HCT116 (cell line): ENCODE data around the gene NTHL1. TPM values are rescaled to one million over a fixed set of nuclear protein-coding genes. Genes with fewer than 3 reads are reported as not detected.

Source experiments
- ATAC-seq: fragments of 200-7000 bp; cut with Tn5 transposase; 2 replicates; pipeline ENCODE4 v1.9.1; 2020; ENCODE audit warnings: mild to moderate bottlenecking, moderate library complexity
- BruUV-seq: library from RNA; stranded (reverse); fragments of 400-500 nt; replicated peaks from 2 replicates; lab custom pipeline; 2021; lab: Mats Ljungman, UMichigan
- CTCF ChIA-PET: fragments of 300-600 bp; sonication (Branson Sonifier 250); formaldehyde crosslinking; loops from one replicate; lab custom pipeline; 2021; ENCODE audit warnings: antibody characterized with exemption; lab: Charles Lee
- POLR2A ChIA-PET: fragments of 300-600, 350-600 bp; sonication (Branson Sonifier 250); formaldehyde crosslinking; loops from one replicate; lab custom pipeline; 2021; ENCODE audit warnings: antibody characterized with exemption; lab: Charles Lee
- RAD21 ChIA-PET, 2 experiments: fragments of 300-600 bp; sonication (Branson Sonifier 250); formaldehyde crosslinking; loops; one replicate each; lab custom pipeline; 2023; ENCODE audit warnings: low total read pairs in 2 of 2; ENCODE audit not compliant: uncharacterized antibody in 2 of 2, unreplicated experiment in 2 of 2, low non-redundant PET in 1 of 2; lab: Charles Lee
- DNase-seq: peaks from one replicate; pipeline ENCODE4 v3.0.0-alpha.2; 2010; ENCODE audit warnings: low read depth, low spot score
- H2AFZ ChIP-seq: fragments of 200-600 bp; shearing (Covaris generic), sonication (generic); 2 replicates; pipeline ENCODE4 v1.6.1; 2017; ENCODE audit warnings: low read depth, mixed run types, mixed read lengths, antibody characterized with exemption, low read length; ENCODE audit not compliant: poor library complexity, severe bottlenecking
- H3K27ac ChIP-seq: 2 replicates; pipeline ENCODE4 v1.5.1; 2012; ENCODE audit warnings: low read depth, low read length
- H3K27me3 ChIP-seq: fragments of 200-600 bp; sonication (generic); 2 replicates; pipeline ENCODE4 v1.6.1; 2016; ENCODE audit warnings: mixed run types, low read length, mixed read lengths; ENCODE audit not compliant: insufficient read depth
- H3K36me3 ChIP-seq, 2 experiments: fragments of 200-500 bp in 1 of 2; fragments of 200-600 bp in 1 of 2; sonication (Bioruptor generic) in 1 of 2; sonication (generic) in 1 of 2; 2 replicates each; pipeline versions ENCODE4 v1.5.1 to v1.6.1; 2014 to 2016; ENCODE audit warnings: low read length in 2 of 2, inconsistent platforms in 1 of 2, mixed read lengths in 1 of 2, mixed run types in 1 of 2; ENCODE audit not compliant: insufficient read depth in 2 of 2, control insufficient read depth in 1 of 2
- H3K4me1 ChIP-seq, 2 experiments: fragments of 200-600 bp in 1 of 2; sonication (generic) in 1 of 2; 2 replicates each; pipeline versions ENCODE4 v1.5.1 to v1.6.1; 2012 to 2017; ENCODE audit warnings: low read length in 2 of 2, inconsistent platforms in 1 of 2, mild to moderate bottlenecking in 1 of 2, mixed read lengths in 1 of 2, mixed run types in 1 of 2, moderate library complexity in 1 of 2; ENCODE audit not compliant: insufficient read depth in 2 of 2, control insufficient read depth in 1 of 2
- H3K4me2 ChIP-seq: fragments of 200-600 bp; sonication (generic); 2 replicates; pipeline ENCODE4 v1.6.1; 2017; ENCODE audit warnings: mixed run types, low read length, mixed read lengths
- H3K4me3 ChIP-seq, 2 experiments: fragments of 200-600 bp in 1 of 2; sonication (generic) in 1 of 2; replicated peaks in 1 of 2; 2 replicates each; pipeline ENCODE4 v1.5.1; 2011 to 2016; ENCODE audit warnings: low read length in 2 of 2, control low read depth in 1 of 2, low read depth in 1 of 2, mild to moderate bottlenecking in 1 of 2, mixed read lengths in 1 of 2, mixed run types in 1 of 2
- H3K79me2 ChIP-seq: fragments of 200-600 bp; sonication (generic); 2 replicates; pipeline ENCODE4 v1.6.1; 2017; ENCODE audit warnings: mild to moderate bottlenecking, mixed run types, low read length, moderate library complexity, mixed read lengths; ENCODE audit not compliant: insufficient read depth
- H3K9ac ChIP-seq: fragments of 200-600 bp; sonication (generic); 2 replicates; pipeline ENCODE4 v1.6.1; 2016; ENCODE audit warnings: low read length, mixed read lengths
- H3K9me2 ChIP-seq: fragments of 200-600 bp; sonication (generic), shearing (Covaris generic); 2 replicates; pipeline ENCODE4 v1.6.1; 2017; ENCODE audit warnings: mixed run types, mild to moderate bottlenecking, moderate library complexity; ENCODE audit not compliant: insufficient read depth
- H3K9me3 ChIP-seq, 2 experiments: fragments of 200-500 bp in 1 of 2; fragments of 200-600 bp in 1 of 2; sonication (Bioruptor generic) in 1 of 2; sonication (generic) in 1 of 2; 2 replicates each; pipeline ENCODE4 v1.6.1; 2014 to 2017; ENCODE audit warnings: low read length in 2 of 2, mixed read lengths in 2 of 2, inconsistent platforms in 1 of 2, low read depth in 1 of 2, mild to moderate bottlenecking in 1 of 2, mixed run types in 1 of 2, moderate library complexity in 1 of 2; ENCODE audit not compliant: control insufficient read depth in 1 of 2, insufficient read depth in 1 of 2
- H4K20me1 ChIP-seq: fragments of 200-600 bp; sonication (generic), shearing (Covaris generic); 2 replicates; pipeline ENCODE4 v1.6.1; 2017; ENCODE audit warnings: mixed run types, mild to moderate bottlenecking, moderate library complexity; ENCODE audit not compliant: insufficient read depth
- CBX3 ChIP-seq: IDR thresholded peaks from 2 replicates; pipeline ENCODE4 v1.6.1; 2012; ENCODE audit warnings: low read depth
- CEBPB ChIP-seq: IDR thresholded peaks from 2 replicates; pipeline ENCODE4 v1.6.1; 2012; ENCODE audit warnings: low read depth
- EGR1 ChIP-seq: IDR thresholded peaks from 2 replicates; pipeline ENCODE4 v1.6.1; 2012; ENCODE audit warnings: low read depth
- EZH2 ChIP-seq: fragments of 200-600 bp; sonication (generic); IDR thresholded peaks from 2 replicates; pipeline ENCODE4 v1.6.1; 2017; ENCODE audit warnings: antibody characterized with exemption, mixed run types
- EZH2phosphoT487 ChIP-seq: fragments of 200-600 bp; IDR thresholded peaks from 2 replicates; pipeline ENCODE4 v1.6.1; 2018; ENCODE audit warnings: antibody characterized with exemption, borderline replicate concordance
- FOSL1 ChIP-seq: IDR thresholded peaks from 2 replicates; pipeline ENCODE4 v1.6.1; 2012; ENCODE audit warnings: low read depth
- POLR2A ChIP-seq: IDR thresholded peaks from 2 replicates; pipeline ENCODE4 v1.7.0; 2011; ENCODE audit warnings: borderline replicate concordance; ENCODE audit not compliant: insufficient read depth, insufficient read length; ENCODE audit errors: extremely low read depth
- RAD21 ChIP-seq: IDR thresholded peaks from 2 replicates; pipeline ENCODE4 v1.6.1; 2012; ENCODE audit warnings: low read depth, mild to moderate bottlenecking
- SIN3A ChIP-seq: IDR thresholded peaks from 2 replicates; pipeline ENCODE4 v1.6.1; 2012; ENCODE audit warnings: low read depth
- SP1 ChIP-seq: IDR thresholded peaks from 2 replicates; pipeline ENCODE4 v1.6.1; 2012; ENCODE audit warnings: low read depth
- SRF ChIP-seq: IDR thresholded peaks from 2 replicates; pipeline ENCODE4 v1.6.1; 2012; ENCODE audit warnings: low read depth
- TCF7L2 ChIP-seq: IDR thresholded peaks from 2 replicates; pipeline ENCODE4 v1.7.0; 2011; ENCODE audit warnings: borderline replicate concordance, inconsistent platforms; ENCODE audit not compliant: insufficient read depth, insufficient read length; ENCODE audit errors: extremely low read depth
- YY1 ChIP-seq: IDR thresholded peaks from 2 replicates; pipeline ENCODE4 v1.6.1; 2011; ENCODE audit warnings: low read length, low read depth, moderate library complexity, mild to moderate bottlenecking; ENCODE audit not compliant: insufficient replicate concordance; ENCODE audit errors: extremely low read depth
- ZFX ChIP-seq: fragments of 450-650 bp; IDR thresholded peaks from 2 replicates; pipeline ENCODE4 v1.6.1; 2017
- ZNF274 ChIP-seq: fragments of 200-500 bp; sonication (Bioruptor generic); IDR thresholded peaks from 2 replicates; pipeline ENCODE4 v1.6.1; 2014; ENCODE audit warnings: mild to moderate bottlenecking, low read depth, low read length, inconsistent platforms
- intact Hi-C: fragments of 100-400 bp; cut with micrococcal nuclease; formaldehyde crosslinking; loops from 2 replicates; pipeline ENCODE4 v1.10.0; 2022
- total RNA-seq: library from RNA; stranded (reverse); gene quantifications from one replicate; pipeline ENCODE4 v1.2.1, GENCODE V29; 2021; ENCODE audit not compliant: unreplicated experiment
- TF ChIP-seq, protein P1 (sequence below): IDR thresholded peaks from 2 replicates; pipeline ENCODE4 v1.6.1; 2012
- TF ChIP-seq, protein P2 (sequence below), 3 experiments: fragments of 200-600 bp in 1 of 3; sonication (generic) in 1 of 3; IDR thresholded peaks in 2 of 3; conservative IDR thresholded peaks in 1 of 3; 2 replicates each; pipeline ENCODE4 v1.5.1; 2012 to 2017; ENCODE audit warnings: low read depth in 2 of 3, low read length in 2 of 3, antibody characterized with exemption in 1 of 3, borderline replicate concordance in 1 of 3, control low read depth in 1 of 3, mild to moderate bottlenecking in 1 of 3, mixed read lengths in 1 of 3, mixed run types in 1 of 3, moderate library complexity in 1 of 3; ENCODE audit not compliant: insufficient read depth in 1 of 3
- TF ChIP-seq, protein P3 (sequence below): IDR thresholded peaks from 2 replicates; pipeline ENCODE4 v1.6.1; 2012

NTHL1 gene
- total RNA-seq, 1 experiment from 2014 or later, result 40.1 TPM

DNA sequence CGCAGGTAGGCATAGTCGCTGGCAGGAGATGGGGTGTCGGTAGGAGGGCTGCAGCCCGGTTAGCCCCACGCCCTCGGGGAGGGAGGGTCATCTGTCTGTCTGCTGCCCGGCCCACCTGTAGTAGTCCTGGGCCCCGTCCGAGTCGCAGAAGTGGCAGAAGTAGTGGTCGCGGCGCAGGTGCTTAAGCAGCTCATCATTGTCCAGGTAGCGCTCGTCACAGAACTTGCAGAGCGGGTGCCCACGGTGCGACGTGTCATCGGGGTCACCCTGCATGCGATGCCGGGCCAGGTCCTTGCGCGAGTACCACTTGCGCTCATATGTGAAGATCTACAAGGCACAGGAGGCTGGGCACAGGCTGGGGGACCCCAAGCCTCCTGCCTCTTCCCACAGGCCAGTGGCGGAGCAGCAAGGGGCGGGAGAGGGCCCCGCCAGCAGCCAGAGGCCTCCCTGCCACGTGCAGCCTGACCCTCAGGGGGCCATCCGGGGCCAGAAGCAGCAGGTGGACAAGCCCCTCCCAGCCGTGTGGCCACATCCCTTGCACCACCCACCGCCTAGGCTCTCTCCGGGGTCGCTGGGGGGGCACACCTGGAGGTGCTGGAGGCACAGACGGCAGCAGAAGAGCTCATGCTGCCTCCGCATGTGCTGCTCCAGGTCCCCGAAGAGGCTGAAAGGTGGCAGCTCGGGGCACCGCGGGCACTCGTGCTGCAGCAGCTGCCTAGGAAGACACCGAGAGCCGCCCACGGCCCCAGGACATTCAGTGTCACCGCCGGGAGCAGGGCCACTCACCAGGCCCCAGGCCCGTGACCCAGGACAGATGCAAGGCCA is 45.0 kb downstream of the NTHL1 start:
- no peak overlapping the region for H3K9ac ChIP-seq
- intact Hi-C loops, result loop anchor here (5.0 kb wide), 1 partner anchor 140 kb away; no protein-coding TSS in a partner anchor
- DNase-seq, result no peak
- peaks cover 23 to 53% of the 10 kb centered on the region in 2 experiments; a peak in 3 of 4 replicates for H3K36me3 ChIP-seq
- CTCF ChIA-PET, result interaction anchor here (1.4 to 1.6 kb wide), 2 partner anchors 14 to 20 kb away, joined by 3 to 12 read pairs; no protein-coding TSS in a partner anchor
- no peaks in the 10 kb centered on the region for H3K9me3 ChIP-seq
- peaks cover 13 to 38% of the 10 kb centered on the region in 2 experiments for H3K4me1 ChIP-seq
- peak overlapping the region; percentile 19; the same call in 1 of the 2 replicates for H3K27ac ChIP-seq
- no peak overlapping the region for H3K4me2 ChIP-seq
- no peak overlapping the region for H2AFZ ChIP-seq
- TF ChIP-seq, protein P1, sequence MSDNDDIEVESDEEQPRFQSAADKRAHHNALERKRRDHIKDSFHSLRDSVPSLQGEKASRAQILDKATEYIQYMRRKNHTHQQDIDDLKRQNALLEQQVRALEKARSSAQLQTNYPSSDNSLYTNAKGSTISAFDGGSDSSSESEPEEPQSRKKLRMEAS, result no peak
- no peak for TF ChIP-seq POLR2A
- TF ChIP-seq FOSL1, result no peak
- no peak for TF ChIP-seq SIN3A
- no peak for TF ChIP-seq RAD21
- no peak for TF ChIP-seq ZFX
- TF ChIP-seq, protein P2, sequence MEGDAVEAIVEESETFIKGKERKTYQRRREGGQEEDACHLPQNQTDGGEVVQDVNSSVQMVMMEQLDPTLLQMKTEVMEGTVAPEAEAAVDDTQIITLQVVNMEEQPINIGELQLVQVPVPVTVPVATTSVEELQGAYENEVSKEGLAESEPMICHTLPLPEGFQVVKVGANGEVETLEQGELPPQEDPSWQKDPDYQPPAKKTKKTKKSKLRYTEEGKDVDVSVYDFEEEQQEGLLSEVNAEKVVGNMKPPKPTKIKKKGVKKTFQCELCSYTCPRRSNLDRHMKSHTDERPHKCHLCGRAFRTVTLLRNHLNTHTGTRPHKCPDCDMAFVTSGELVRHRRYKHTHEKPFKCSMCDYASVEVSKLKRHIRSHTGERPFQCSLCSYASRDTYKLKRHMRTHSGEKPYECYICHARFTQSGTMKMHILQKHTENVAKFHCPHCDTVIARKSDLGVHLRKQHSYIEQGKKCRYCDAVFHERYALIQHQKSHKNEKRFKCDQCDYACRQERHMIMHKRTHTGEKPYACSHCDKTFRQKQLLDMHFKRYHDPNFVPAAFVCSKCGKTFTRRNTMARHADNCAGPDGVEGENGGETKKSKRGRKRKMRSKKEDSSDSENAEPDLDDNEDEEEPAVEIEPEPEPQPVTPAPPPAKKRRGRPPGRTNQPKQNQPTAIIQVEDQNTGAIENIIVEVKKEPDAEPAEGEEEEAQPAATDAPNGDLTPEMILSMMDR (IDR thresholded peaks at IDR 0.05 in 2 of 3, conservative IDR thresholded peaks at IDR 0.05 in 1 of 3; ENCODE audit: borderline replicate concordance in 1 of 3, insufficient read depth in 1 of 3, low read depth in 2 of 3, low read length in 2 of 3), result no peak
- no peak for TF ChIP-seq SRF
- TF ChIP-seq SP1, result no peak
- no peak for TF ChIP-seq CBX3
- no peak for TF ChIP-seq CEBPB
- TF ChIP-seq, protein P3, sequence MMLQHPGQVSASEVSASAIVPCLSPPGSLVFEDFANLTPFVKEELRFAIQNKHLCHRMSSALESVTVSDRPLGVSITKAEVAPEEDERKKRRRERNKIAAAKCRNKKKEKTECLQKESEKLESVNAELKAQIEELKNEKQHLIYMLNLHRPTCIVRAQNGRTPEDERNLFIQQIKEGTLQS, result no peak
- TF ChIP-seq EZH2, result no peak
- no peak for TF ChIP-seq TCF7L2
- TF ChIP-seq EZH2phosphoT487, result no peak
- no peak for TF ChIP-seq EGR1
- TF ChIP-seq YY1, result no peak
- TF ChIP-seq ZNF274, result no peak
- TF ChIP-seq, all 23 proteins: peak for 0
- Histone ChIP-seq H3K79me2 (peaks cover 63% of the 10 kb centered on the region), H4K20me1 (no peaks in the 10 kb centered on the region; the same call in 1 of the 2 replicates), H3K27me3 (no peaks in the 10 kb centered on the region), H3K4me3 (no peak overlapping the region), H3K9me2 (no peaks in the 10 kb centered on the region)
- no TSS peak for BruUV-seq
- ChIA-PET RAD21 (no interaction called here), POLR2A (interaction anchor here (2.1 to 2.6 kb wide), 2 partner anchors 38 to 138 kb away, joined by 9 to 10 read pairs; partner anchors contain the start of gene RPS2)
- no peak for ATAC-seq
